HCT116 (cell line): ENCODE measurements around the gene CYB5RL.

ENCODE experiments used
- EZH2 ChIP-seq: fragments of 200-600 bp; sonication (generic); IDR thresholded peaks from 2 replicates; pipeline ENCODE4 v1.6.1; 2017; ENCODE audit warnings: antibody characterized with exemption, mixed run types
- TCF7L2 ChIP-seq: IDR thresholded peaks from 2 replicates; pipeline ENCODE4 v1.7.0; 2011; ENCODE audit warnings: borderline replicate concordance, inconsistent platforms; ENCODE audit not compliant: insufficient read depth, insufficient read length; ENCODE audit errors: extremely low read depth
- TF ChIP-seq, protein P1 (sequence below), 3 experiments: fragments of 200-600 bp in 1 of 3; sonication (generic) in 1 of 3; IDR thresholded peaks in 2 of 3; conservative IDR thresholded peaks in 1 of 3; 2 replicates each; pipeline ENCODE4 v1.5.1; 2012 to 2017; ENCODE audit warnings: low read depth in 2 of 3, low read length in 2 of 3, antibody characterized with exemption in 1 of 3, borderline replicate concordance in 1 of 3, control low read depth in 1 of 3, mild to moderate bottlenecking in 1 of 3, mixed read lengths in 1 of 3, mixed run types in 1 of 3, moderate library complexity in 1 of 3; ENCODE audit not compliant: insufficient read depth in 1 of 3

DNA sequence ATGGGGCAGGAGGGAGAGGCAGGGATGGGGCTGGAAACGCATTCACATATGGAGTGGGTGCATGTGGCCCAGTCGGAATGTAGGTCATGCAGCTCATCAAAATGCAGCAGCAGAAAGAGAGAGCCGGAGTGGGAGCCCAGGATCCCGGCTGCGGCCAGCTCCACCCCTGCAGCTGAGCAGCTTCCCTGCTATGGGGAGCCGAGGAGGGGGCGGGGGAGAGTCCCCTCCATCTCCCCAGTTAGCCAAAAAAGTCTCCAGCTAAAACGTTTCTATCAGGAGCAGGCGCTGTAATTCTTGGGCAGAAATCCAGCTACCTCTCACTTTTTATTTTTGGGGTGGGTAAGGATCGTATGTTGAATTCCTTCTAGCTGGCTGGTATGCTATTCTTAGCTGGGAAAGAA lies 39.8 kb upstream of the CYB5RL start:
- TF ChIP-seq EZH2 (no peak), TCF7L2 (no peak)
- TF ChIP-seq, protein P1, sequence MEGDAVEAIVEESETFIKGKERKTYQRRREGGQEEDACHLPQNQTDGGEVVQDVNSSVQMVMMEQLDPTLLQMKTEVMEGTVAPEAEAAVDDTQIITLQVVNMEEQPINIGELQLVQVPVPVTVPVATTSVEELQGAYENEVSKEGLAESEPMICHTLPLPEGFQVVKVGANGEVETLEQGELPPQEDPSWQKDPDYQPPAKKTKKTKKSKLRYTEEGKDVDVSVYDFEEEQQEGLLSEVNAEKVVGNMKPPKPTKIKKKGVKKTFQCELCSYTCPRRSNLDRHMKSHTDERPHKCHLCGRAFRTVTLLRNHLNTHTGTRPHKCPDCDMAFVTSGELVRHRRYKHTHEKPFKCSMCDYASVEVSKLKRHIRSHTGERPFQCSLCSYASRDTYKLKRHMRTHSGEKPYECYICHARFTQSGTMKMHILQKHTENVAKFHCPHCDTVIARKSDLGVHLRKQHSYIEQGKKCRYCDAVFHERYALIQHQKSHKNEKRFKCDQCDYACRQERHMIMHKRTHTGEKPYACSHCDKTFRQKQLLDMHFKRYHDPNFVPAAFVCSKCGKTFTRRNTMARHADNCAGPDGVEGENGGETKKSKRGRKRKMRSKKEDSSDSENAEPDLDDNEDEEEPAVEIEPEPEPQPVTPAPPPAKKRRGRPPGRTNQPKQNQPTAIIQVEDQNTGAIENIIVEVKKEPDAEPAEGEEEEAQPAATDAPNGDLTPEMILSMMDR (IDR thresholded peaks at IDR 0.05 in 2 of 3, conservative IDR thresholded peaks at IDR 0.05 in 1 of 3; ENCODE audit: borderline replicate concordance in 1 of 3, insufficient read depth in 1 of 3, low read depth in 2 of 3, low read length in 2 of 3) = no peak
